Measurements from ENCODE around the gene MACROD2.

DNA sequence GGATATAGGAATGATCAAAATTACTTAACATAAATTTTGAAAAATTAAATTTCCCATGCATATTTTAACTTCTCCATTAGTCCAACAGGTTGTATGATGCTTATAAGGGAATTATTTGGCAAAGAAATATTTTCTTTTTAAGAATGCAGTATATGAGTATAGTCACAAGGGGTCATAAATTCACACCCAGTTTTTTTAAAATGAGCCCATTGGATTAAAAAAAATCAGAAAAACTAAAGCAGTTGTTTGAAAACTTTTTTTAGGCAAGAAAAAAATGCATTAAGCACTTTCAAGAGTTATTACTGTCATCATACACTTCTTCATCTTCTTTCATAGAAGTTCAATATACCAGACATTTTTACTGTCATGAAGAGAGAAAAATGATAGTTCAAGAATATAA, 746.3 kb downstream of the MACROD2 start:
- no peak for TF ChIP-seq SUZ12 (IDR thresholded peaks at IDR 0.05; ENCODE audit: extremely low read depth, insufficient read depth, insufficient read length)
- TF ChIP-seq ZNF274 (IDR thresholded peaks at IDR 0.05; ENCODE audit: low read depth, low read length), result no peak
- TF ChIP-seq YY1 (IDR thresholded peaks at IDR 0.05; ENCODE audit: insufficient read depth, insufficient read length), result no peak
